Muscle of leg (tissue), 11 donors: ENCODE measurements around the gene ALX1. TPM values are rescaled to one million over a fixed set of nuclear protein-coding genes. Genes with fewer than 3 reads are reported as not detected.

Experiments used
- DNase-seq: peaks from one replicate; pipeline ENCODE4 v3.0.0; 2013
- H3K27ac ChIP-seq: one replicate; pipeline ENCODE4 v1.5.1; 2013; ENCODE audit warnings: mild to moderate bottlenecking, low read length, control low read depth
- H3K27me3 ChIP-seq: one replicate; pipeline ENCODE4 v1.6.1; 2013; ENCODE audit warnings: low read length; ENCODE audit not compliant: control insufficient read depth, insufficient read depth
- H3K36me3 ChIP-seq: one replicate; pipeline ENCODE4 v1.6.1; 2013; ENCODE audit warnings: low read length; ENCODE audit not compliant: control insufficient read depth, insufficient read depth
- H3K4me1 ChIP-seq: one replicate; pipeline ENCODE4 v1.6.1; 2013; ENCODE audit warnings: low read length; ENCODE audit not compliant: control insufficient read depth, insufficient read depth
- H3K4me3 ChIP-seq: one replicate; pipeline ENCODE4 v1.5.1; 2013; ENCODE audit warnings: low read length, control low read depth
- H3K9me3 ChIP-seq: replicated peaks from 2 replicates; pipeline ENCODE4 v1.6.1; 2013; ENCODE audit warnings: low read depth, low read length; ENCODE audit not compliant: control insufficient read depth
- WGBS: methylation state at CpG from one replicate; pipeline ENCODE4 v1.1.5; 2013; ENCODE audit warnings: missing lambda C conversion rate; ENCODE audit not compliant: insufficient coverage; 5-methylcytosine and 5-hydroxymethylcytosine counted together
- polyA plus RNA-seq, 8 donors: library from polyadenylated mRNA; unstranded; fragments of 120-200 nt; gene quantifications; one replicate each; pipeline versions ENCODE4 v1.2.1 to v1.2.3, GENCODE V29; 2013; ENCODE audit warnings: inconsistent platforms in 1 of 8, low replicate concordance in 1 of 8; ENCODE audit not compliant: insufficient read length in 8 of 8, insufficient read depth in 1 of 8
- total RNA-seq: library from RNA; stranded (reverse); fragments of 120-200 nt; gene quantifications from one replicate; pipeline ENCODE4 v1.2.4, GENCODE V29; 2013

Gene ALX1
- total and polyA plus RNA-seq, 9 donors, result 0.17 to 0.69 (median 0.40) TPM

DNA sequence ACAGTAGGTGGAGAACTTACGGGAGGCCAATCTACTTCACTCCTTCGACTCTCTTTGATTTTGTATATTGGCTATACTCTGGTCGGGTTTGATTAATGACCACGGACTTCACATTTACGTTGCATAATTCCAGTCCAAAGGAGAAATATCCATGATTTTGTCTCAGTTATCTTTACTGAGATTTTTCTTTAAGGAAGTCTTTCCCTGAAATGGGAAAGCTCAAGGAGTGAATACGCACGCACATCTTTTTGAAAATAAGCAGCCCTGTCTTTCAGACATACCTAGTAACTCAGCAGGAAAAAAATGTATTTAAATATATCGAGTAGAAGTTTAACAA lies 5.7 kb upstream of the ALX1 start:
- H3K4me3 ChIP-seq, result no peak overlapping the region
- WGBS, result no CpG with 5 or more reads among the region's 8 CpGs
- H3K27ac ChIP-seq, result no peak overlapping the region
- no peak for DNase-seq
- no peaks in the 10 kb centered on the region for H3K36me3 ChIP-seq
- peaks cover 42% of the 10 kb centered on the region for H3K27me3 ChIP-seq
- H3K9me3 ChIP-seq, result no peaks in the 10 kb centered on the region
- peaks cover 5% of the 10 kb centered on the region for H3K4me1 ChIP-seq

DNA sequence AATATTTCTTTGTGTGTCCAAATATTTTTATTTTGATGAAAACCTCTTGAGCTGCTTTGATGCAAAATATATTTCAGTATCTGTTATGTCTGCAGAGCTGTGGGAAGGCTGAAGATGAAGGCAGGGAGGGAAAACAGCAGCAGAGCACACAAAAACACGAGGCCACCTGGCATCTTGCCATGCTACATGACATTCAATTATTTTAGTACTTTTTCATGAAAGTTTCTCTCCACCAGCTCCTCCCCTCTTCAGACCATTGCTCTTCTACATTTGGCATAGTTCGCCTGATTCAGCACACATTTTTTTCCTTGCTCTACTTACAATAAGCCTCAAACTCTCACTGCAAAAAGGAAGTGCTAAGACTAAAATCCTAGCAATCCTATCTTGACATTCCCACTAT lies 4.6 kb upstream of the ALX1 start:
- no peak overlapping the region for H3K4me3 ChIP-seq
- no peaks in the 10 kb centered on the region for H3K36me3 ChIP-seq
- H3K9me3 ChIP-seq, result no peaks in the 10 kb centered on the region
- peaks cover 8% of the 10 kb centered on the region for H3K4me1 ChIP-seq
- whole genome bisulfite sequencing, result no CpG with 5 or more reads among the region's 2 CpGs
- no peak overlapping the region for H3K27ac ChIP-seq
- H3K27me3 ChIP-seq, result peaks cover 52% of the 10 kb centered on the region
- DNase-seq, result no peak

DNA sequence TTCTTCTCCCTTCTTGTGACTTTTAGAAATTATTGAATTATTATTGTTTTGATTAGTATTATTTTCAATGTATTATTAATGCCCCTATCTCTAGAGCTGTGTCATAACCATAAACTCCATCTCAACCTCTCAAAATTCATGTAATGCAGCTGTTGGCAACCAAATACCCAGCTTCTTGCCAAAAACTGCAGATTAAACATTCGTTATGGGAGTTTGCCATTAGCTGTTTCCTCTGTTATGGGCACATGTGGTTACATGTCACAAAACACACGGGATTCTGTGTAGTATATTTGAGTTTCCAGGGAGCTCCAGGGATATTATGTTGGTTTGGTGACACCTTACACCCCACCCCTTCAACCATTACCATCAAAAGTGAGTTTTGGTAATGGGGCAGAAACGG lies 2.8 kb upstream of the ALX1 start:
- Histone ChIP-seq H3K27me3 (peaks cover 62% of the 10 kb centered on the region), H3K4me3 (no peak overlapping the region), H3K27ac (no peak overlapping the region), H3K9me3 (no peaks in the 10 kb centered on the region), H3K4me1 (peaks cover 14% of the 10 kb centered on the region), H3K36me3 (no peaks in the 10 kb centered on the region)
- WGBS, result no CpG with 5 or more reads among the region's 3 CpGs
- no peak for DNase-seq

DNA sequence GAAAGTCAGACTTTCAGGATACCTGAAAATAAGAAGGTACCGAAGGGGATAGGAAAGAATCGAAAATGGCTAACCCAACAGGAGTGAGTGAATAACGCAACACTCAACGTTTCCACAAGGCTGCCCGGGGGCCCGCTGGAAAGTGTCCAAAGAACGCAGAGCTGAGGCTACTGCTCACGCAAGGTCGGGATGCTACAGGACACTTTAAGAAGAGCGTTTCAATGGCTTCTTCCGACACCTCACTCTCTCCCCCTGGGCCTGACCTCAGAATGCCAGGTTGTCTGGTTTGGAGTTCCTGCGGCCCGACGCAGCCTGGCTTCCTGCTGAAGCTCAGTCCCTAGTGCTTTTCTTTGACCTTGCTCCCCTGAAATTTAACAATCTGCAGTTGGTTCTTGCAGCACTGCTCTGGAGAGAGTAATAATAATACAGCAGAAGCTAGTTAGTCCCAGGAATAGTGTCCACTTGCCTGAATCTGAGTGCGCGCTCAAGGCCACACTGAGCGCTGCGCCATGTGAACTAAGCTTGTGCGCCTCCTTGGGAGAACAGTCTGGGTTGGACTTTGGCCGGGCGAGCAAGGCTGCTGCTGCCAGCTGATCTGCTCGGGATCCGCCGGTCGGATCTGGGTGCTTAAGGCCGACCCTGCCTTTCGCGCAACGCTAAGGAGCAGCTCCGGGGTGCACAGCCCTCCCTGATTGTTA lies 2.0 kb upstream of the ALX1 start:
- H3K4me1 ChIP-seq, result peaks cover 14% of the 10 kb centered on the region
- H3K9me3 ChIP-seq, result no peaks in the 10 kb centered on the region
- 54% methylated on average over 25 of the region's 30 CpGs for WGBS
- H3K27ac ChIP-seq, result no peak overlapping the region
- no peaks in the 10 kb centered on the region for H3K36me3 ChIP-seq
- H3K27me3 ChIP-seq, result peaks cover 56% of the 10 kb centered on the region
- DNase-seq, result no peak
- no peak overlapping the region for H3K4me3 ChIP-seq

DNA sequence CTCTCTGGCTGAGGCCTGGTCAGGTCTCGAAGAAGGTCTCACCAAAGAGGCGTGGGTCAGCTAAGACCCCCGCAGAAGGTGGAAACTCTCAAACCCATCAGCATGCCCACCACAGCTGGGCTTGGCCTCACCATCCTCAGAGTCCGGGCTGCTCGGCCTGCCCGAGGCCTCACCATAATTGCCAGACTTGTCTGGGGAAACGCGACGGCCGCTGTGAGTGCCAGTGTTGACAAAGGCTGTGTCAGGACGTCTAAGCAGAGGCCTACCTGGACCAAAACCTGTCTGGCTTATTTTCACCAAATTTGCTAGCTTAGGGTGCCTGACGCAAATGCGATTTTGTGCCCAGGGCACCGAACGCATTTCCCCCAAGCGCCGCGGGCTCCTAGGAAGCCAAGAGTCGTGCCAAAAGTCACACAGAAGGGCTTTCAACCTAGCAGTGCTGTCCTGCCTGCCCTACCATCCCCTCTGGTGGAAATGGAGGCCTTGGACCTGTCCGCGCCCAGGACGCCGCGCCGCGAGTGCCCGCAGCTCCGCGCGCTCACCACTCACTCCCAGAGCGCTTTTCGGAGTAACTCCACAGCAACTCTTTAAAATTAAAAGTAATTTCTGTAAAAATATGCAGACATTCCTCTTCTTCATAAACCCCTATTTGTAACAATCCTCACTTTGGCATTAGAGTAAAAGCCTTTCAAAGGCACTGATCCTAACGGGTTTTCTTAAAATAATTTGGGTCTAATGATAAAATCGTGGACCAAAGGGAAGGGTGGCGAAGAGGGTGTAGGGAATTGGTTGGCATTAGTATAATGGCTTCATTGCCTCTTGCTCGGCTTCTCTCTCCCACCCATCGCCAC lies 1.2 kb upstream of the ALX1 start:
- no peak overlapping the region for H3K27ac ChIP-seq
- DNase-seq, result no peak
- 58% methylated on average over 26 of the region's 37 CpGs for WGBS
- no peaks in the 10 kb centered on the region for H3K36me3 ChIP-seq
- no peak overlapping the region for H3K4me3 ChIP-seq
- H3K9me3 ChIP-seq, result no peaks in the 10 kb centered on the region
- peaks cover 10% of the 10 kb centered on the region for H3K4me1 ChIP-seq
- peaks cover 53% of the 10 kb centered on the region for H3K27me3 ChIP-seq

DNA sequence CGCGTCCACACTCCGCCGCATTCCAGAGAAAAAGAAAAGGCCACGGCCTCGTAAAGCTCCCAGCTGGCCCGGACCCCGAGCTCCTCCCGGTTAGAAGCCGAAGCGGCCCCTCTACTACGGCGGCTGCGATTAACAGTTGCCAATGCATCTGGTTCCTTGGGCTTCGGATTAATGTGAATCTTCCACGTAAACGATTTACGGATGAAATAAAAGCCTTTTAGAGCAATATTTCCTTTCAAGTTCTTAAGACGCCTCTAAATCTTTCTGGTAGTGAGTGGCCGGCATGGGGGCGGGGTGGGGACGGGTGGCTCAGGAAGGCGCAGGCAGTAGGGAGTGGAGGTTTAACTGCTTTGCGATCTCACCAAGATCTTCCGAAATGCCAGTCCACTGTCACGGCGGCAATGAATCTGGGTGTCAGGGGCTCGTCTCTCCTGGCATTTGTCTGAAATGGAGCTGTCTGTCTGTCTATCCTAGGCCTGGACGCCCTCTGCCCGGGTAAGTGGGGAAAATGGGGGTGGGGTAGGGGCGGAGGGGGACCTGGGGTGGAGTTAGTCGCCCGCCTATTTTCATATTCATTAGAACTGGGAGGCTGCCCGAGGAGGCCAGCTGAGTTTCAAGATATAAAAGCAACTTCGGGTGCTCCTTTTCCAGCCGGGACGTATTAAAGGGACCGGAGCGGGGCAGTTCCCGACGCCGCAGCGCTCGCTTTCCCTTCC lies 413 bp upstream of the ALX1 start:
- no peaks in the 10 kb centered on the region for H3K36me3 ChIP-seq
- H3K27me3 ChIP-seq, result peaks cover 49% of the 10 kb centered on the region
- peaks cover 10% of the 10 kb centered on the region for H3K4me1 ChIP-seq
- no peak for DNase-seq
- 7% methylated on average over 22 of the region's 44 CpGs for WGBS
- H3K4me3 ChIP-seq, result peak overlapping the region; percentile 59
- no peak overlapping the region for H3K27ac ChIP-seq
- H3K9me3 ChIP-seq, result no peaks in the 10 kb centered on the region

DNA sequence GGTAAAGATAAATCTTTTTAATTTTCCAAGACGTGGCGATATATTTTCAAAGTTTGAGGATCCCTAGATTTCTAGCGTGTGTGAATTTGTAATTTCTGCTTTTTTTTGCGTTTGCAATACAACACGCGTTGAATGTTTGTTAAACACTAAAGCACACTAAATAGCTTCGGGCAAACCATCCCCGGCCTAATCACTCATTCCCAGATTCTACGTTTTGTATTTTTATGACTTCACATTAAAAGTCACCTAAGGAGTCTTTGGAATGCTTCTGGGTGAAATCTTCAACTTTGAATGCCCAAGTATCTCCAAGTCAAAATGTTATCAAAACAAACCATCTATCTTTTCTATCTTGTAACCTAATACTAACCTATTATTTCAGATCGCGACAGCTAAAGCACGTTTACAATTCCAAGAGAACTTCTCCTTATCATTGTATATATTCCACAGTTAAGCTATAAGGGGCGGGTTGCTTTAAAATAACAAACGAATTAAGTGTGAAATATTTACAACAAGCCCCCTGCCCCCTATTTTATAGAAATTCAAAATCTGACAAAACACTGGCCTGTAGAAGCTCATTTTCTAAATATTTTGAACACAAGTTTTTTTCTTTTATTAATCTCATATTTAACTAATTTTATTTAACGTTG lies 1.1 kb downstream of the ALX1 start:
- H3K27me3 ChIP-seq, result peaks cover 44% of the 10 kb centered on the region
- H3K27ac ChIP-seq, result peak overlapping the region; percentile 6
- DNase-seq, result no peak
- peak overlapping the region; percentile 59 for H3K4me3 ChIP-seq
- H3K36me3 ChIP-seq, result no peaks in the 10 kb centered on the region
- WGBS, result no CpG with 5 or more reads among the region's 15 CpGs
- H3K9me3 ChIP-seq, result no peaks in the 10 kb centered on the region
- peaks cover 10% of the 10 kb centered on the region for H3K4me1 ChIP-seq

DNA sequence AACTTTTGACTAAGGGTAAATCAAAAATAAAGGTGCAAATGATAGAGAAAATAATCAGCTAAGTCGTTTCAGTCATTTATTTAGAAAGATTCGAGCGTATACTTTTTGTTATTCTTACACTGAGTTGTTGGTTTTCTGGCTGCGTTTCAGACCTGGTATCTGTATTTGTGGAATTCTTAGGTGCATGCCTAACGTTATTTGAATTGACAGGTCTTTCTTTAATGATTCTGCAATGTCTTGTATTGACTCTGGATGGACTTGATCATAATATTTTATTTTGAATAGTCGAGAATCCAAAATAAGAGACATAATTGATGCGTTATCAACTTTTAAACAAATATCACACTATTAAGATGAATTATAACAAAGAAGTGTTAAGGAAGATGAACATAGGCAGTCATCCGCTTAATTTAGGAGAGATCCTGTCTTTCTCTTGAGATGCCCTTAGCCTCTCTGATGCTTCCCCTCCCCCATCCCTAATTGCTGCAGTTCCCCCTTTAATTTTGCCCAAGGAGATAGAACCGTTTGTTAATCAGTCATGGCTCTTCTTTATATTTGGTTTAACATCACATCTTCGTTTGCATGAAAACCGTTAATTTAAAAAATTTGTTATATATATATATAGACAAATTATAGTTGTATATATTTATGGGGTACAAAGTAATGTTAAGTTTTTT lies 1.8 kb downstream of the ALX1 start:
- H3K4me3 ChIP-seq, result no peak overlapping the region
- DNase-seq, result no peak
- H3K27me3 ChIP-seq, result peaks cover 42% of the 10 kb centered on the region
- no peak overlapping the region for H3K27ac ChIP-seq
- H3K4me1 ChIP-seq, result peaks cover 10% of the 10 kb centered on the region
- H3K9me3 ChIP-seq, result no peaks in the 10 kb centered on the region
- WGBS, result 20% methylated on average over 2 of the region's 11 CpGs
- H3K36me3 ChIP-seq, result no peaks in the 10 kb centered on the region

DNA sequence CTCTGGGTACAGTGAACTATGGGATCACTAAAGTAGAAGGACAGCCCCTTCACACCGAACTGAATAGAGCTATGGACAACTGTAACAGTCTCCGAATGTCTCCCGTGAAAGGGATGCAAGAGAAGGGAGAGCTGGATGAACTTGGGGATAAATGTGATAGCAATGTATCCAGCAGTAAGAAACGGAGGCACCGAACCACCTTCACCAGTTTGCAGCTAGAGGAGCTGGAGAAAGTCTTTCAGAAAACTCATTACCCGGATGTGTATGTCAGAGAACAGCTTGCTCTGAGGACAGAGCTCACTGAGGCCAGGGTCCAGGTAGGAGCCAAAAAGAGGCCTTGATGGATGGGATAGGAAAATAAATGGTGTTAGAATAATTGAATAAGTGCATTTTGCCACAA lies 3.5 kb downstream of the ALX1 start:
- no peak for DNase-seq
- 69% methylated on average over 5 of the region's 6 CpGs for WGBS
- no peaks in the 10 kb centered on the region for H3K9me3 ChIP-seq
- no peak overlapping the region for H3K4me3 ChIP-seq
- peaks cover 10% of the 10 kb centered on the region for H3K4me1 ChIP-seq
- no peak overlapping the region for H3K27ac ChIP-seq
- H3K36me3 ChIP-seq, result no peaks in the 10 kb centered on the region
- H3K27me3 ChIP-seq, result peaks cover 31% of the 10 kb centered on the region
